ENCODE results near the gene TBC1D7.
"Not testable (repeated sequence)": the region's sequence is repeated elsewhere in the genome, so short reads cannot be mapped to it uniquely, and the experiment has no call there.

The TBC1D7 gene

DNA sequence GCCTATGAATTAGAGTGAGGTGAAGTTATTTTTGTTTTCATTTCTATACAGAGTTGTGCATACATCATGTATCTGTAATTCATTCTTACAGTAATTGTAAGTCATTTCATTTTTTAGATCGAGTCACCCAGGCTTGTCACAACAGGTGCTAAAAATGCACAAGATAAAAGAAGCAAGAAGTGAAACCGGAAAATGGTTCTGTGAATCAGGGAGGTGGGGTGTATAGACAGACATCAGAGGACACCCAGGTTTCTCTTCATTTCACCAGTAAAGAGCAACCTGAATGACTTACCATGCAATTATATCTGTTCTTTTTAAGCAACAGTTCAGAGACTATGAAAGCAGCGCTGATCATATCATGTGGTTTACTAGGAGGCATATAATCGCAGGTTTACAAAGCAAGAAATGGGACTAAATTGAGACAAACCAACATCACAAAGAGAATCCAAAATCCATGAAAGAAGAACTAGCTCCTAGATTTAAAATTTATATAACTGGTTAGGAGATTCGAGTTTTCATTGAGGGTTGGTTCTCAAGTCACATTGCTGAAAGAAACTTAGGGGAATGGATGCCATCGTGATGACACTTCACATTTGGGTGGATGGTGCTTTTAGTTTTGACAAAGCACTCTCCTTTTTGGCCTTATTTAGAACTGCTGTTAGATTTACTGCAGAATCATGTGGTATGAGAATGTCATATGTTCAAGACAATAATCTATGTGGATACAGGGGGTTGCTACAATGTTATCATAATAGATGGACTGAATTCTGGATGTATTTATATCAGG, 27.9 kb upstream of the TBC1D7 start:
- DNase-seq (ENCODE audit: low read depth, low spot score), result no peak

- no peak for DNase-seq (ENCODE audit: low read depth, low spot score)
These were observed 27.0 kb upstream of the TBC1D7 start for GRCh38 chr6:13355043-13355945.

- no peak for DNase-seq (ENCODE audit: low read depth, low spot score)
These were observed 26.1 kb upstream of the TBC1D7 start for GRCh38 chr6:13354331-13355042.

GRCh38 chr6:13352165-13352564, 23.8 kb upstream of the TBC1D7 start:
- DNase-seq (ENCODE audit: low read depth, low spot score), result no peak

DNA sequence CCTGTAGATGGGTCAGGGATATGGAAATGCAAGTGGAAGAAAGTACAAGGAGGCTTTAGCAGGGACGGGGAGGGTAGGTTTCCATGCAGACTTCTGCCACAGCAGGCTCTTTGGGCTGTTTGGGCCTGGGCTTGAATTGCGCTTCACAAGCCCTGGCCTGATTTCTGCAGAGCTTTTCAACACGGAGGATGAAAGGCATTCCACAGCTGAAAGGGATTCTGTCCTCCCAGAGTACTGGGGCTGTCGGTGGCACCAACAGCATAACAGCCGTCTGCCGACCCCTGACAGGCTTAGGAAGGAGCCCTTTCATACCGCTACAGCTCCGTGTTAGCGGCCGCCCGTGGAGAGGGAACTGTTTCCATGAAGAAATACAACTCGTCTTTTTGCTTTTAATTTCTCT, 22.9 kb upstream of the TBC1D7 start:
- DNase-seq (ENCODE audit: low read depth, low spot score), result no peak

DNA sequence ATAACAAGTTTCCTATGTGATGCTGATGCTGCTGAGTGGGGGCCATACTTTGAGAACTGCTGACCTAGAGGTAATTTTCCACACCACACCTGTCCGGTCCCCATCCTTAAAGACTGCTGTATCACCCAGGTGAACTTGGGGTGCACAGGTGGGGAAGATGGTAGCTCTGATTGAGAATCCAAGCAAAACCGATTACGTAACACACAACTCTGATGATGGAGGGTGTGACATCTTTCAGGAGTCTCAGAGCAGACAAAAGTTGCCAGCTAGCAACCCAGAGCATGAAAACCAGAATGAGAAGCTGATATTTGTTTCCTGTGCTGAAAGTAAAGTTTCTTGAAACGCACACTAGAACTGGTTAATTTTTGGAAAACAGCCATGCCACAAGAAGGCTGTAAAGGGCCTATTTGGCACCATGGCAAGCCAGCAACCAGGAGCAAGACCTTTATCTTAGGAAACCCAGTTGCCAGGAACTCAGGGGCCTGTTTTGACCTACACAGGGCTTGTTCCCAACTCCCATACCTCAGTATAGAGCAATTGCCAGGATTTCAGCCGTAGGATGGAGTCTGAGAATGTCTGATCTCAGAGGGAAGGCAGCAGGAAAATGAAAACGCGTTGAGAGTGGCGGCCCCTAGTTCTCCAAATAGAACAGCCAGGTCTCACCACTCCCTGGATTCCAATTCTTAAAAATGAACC, 21.6 kb upstream of the TBC1D7 start:
- no peak for DNase-seq (ENCODE audit: low read depth, low spot score)

GRCh38 chr6:13348334-13349113, 20.2 kb upstream of the TBC1D7 start:
- no peak for DNase-seq (ENCODE audit: low read depth, low spot score)

GRCh38 chr6:13346245-13346644, 17.9 kb upstream of the TBC1D7 start:
- no peak for DNase-seq (ENCODE audit: low read depth, low spot score)

GRCh38 chr6:13342414-13343019, 14.2 kb upstream of the TBC1D7 start:
- no peak for DNase-seq (ENCODE audit: low read depth, low spot score)

- no peak for DNase-seq (ENCODE audit: low read depth, low spot score)
These were observed 11.7 kb upstream of the TBC1D7 start for GRCh38 chr6:13339863-13340630.

DNA sequence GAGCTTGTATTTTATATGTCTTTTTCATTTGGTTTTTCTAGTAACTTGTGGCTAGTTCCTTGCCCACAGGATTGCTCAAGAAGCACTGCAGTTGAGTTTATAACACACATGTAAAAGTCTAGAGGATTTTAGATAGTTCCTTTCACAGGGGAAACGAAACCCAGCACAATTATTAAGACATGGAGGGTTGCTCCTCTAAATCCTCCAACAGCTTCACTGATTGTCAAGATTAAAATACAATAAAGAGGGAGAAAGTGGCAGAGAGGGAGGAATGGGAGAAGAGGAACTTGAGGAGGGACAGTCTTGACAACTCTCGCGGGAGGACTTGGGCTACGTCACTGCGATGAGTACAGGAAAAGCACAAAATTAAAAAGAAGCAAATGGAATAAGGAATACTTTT, 9.7 kb upstream of the TBC1D7 start:
- DNase-seq (ENCODE audit: low read depth, low spot score), result no peak

DNA sequence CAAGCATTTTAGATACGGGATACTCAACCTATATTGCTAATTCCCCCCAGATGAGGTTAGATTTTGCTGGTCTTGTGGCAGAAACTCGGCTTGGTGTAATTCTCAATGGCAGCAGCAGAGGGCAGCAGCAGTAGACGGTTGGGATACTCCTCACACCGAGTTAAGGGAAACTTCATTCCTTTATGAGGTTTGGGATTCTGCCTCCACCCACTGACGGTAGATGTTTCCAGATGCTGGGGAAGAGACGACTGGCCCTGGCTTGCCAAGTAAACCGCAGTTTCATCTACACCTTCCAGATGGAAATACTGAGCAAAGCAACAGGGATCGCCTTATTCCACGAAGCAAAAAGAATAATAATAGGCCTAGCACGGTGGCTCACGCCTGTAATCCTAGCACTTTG, 8.2 kb upstream of the TBC1D7 start:
- peak; percentile 55 for DNase-seq (ENCODE audit: low read depth, low spot score)

GRCh38 chr6:13334953-13335352, 6.6 kb upstream of the TBC1D7 start:
- DNase-seq (ENCODE audit: low read depth, low spot score), result no peak

GRCh38 chr6:13332349-13332706, 4.0 kb upstream of the TBC1D7 start:
- DNase-seq (ENCODE audit: low read depth, low spot score), result no peak

DNA sequence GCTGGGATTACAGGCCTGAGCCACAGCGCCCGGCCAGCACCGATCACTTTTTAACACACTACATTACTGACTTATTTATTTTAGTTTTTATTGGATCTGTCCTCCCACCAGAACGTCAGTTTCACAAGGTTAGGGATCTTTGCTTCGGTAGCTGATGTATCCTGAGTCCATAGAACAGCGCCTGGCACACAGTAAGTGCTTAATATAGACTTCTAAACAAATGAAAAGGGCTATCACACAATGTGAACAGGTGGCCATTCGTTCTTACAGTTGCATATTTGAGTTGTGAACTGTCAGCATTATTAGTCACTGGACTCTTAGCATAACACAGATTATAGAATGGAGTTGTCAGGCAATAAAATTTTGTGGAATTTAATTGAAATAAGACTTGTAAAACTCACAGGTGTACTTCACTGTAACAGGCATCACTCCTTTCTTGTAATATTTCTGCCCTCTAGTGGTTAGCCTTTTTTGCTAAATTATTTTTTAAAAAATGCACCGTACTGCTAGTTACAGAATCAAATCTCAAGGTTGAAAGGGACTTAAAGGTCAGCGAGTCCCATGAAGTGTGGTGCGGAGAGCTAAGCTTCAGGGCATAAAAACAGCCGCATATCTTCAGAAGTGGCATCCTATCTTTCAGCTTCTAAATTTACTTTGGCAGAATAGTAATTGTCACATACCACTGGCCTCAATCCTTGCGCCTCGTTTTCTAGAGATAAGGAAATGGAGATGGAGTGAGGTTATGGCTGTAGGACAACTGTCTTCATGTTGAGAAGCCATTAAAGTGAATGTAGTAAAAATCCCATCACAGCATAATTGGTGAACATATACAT, 3.4 kb upstream of the TBC1D7 start:
- no peak for DNase-seq (ENCODE audit: low read depth, low spot score)

GRCh38 chr6:13328875-13329183, 492 bp upstream of the TBC1D7 start:
- DNase-seq (ENCODE audit: low read depth, low spot score), result no peak

GRCh38 chr6:13327691-13328075, 654 bp downstream of the TBC1D7 start:
- DNase-seq (ENCODE audit: low read depth, low spot score), result no peak

DNA sequence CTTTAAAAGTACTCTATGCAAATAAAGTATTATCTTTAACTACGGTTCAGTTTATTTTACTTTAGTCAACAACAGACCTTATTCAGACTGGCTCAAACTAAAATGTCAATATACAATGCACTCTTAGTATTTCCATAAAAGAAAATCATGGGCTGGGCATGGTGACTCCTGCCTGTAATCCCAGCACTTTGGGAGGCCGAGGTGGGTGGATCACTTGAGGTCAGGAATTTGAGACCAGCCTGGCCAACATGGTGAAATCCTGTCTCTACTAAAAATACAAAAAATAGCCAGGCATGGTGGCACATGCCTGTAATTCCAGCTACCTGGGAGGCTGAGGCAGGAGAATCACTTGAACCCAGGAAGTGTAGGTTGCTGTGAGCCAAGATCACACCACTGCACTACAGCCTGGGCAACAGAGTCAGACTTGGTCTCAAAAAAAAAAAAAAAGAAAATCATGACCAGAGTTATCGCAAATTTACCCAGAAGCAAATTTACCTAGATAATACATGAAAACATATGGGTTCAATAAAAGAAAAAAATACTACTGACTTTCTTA, 2.2 kb downstream of the TBC1D7 start:
- not testable (repeated sequence) for DNase-seq (ENCODE audit: low read depth, low spot score)
